Measurements from ENCODE around the gene SNX9.

The SNX9 gene

GRCh38 chr6:157861184-157861583, 38.1 kb downstream of the SNX9 start:
- no peak overlapping the region for H2AK5ac ChIP-seq (ENCODE audit: low read length)
- H3K9ac ChIP-seq (ENCODE audit: low read length), result no peak overlapping the region
- no peak overlapping the region for H3K18ac ChIP-seq (ENCODE audit: low read length)
- no peak overlapping the region for H3K4me3 ChIP-seq (ENCODE audit: low read depth, low read length)
- no peaks in the 10 kb centered on the region for H3K36me3 ChIP-seq (ENCODE audit: control insufficient read depth in 1 of 2, insufficient read depth in 2 of 2, low read length in 2 of 2)
- no peak overlapping the region for H3K27ac ChIP-seq (ENCODE audit: low read depth, low read length)
- no peak overlapping the region for H3K23ac ChIP-seq (ENCODE audit: low read length)
- WGBS (ENCODE audit: extremely low coverage, insufficient coverage, insufficient read length), result no CpG with 5 or more reads among the region's 4 CpGs
- H4K12ac ChIP-seq (ENCODE audit: low read depth, low read length), result no peak overlapping the region
- no peaks in the 10 kb centered on the region for H3K27me3 ChIP-seq (ENCODE audit: insufficient read depth, low read length)
- DNase-seq, result peak; percentile 24 to 76
- peaks cover 4% of the 10 kb centered on the region for H3K9me3 ChIP-seq (ENCODE audit: insufficient read depth, low read depth, low read length)
- H2BK120ac ChIP-seq (ENCODE audit: insufficient read depth, low read length, poor library complexity), result no peak overlapping the region
- no peak overlapping the region for H3K4me2 ChIP-seq (ENCODE audit: low read length)
- H4K91ac ChIP-seq (ENCODE audit: low read depth, low read length), result no peak overlapping the region
- H3K4ac ChIP-seq (ENCODE audit: low read depth, low read length), result no peak overlapping the region
- no peak overlapping the region for H2AFZ ChIP-seq (ENCODE audit: insufficient read depth, low read length, poor library complexity)
- H2BK5ac ChIP-seq (ENCODE audit: low read depth, low read length, poor library complexity), result no peak overlapping the region
- H4K8ac ChIP-seq (ENCODE audit: low read depth, low read length), result no peak overlapping the region
- H3K79me2 ChIP-seq (ENCODE audit: control insufficient read depth, insufficient read depth, low read length, poor library complexity), result peaks cover 6% of the 10 kb centered on the region
- H3K14ac ChIP-seq (ENCODE audit: low read length), result no peak overlapping the region
- no peaks in the 10 kb centered on the region for H3K79me1 ChIP-seq (ENCODE audit: low read length)
- no peak overlapping the region for H2BK12ac ChIP-seq (ENCODE audit: low read length)
- no peaks in the 10 kb centered on the region for H3K4me1 ChIP-seq (ENCODE audit: control insufficient read depth in 1 of 2, insufficient read depth in 2 of 2, low read length in 2 of 2)

GRCh38 chr6:157861814-157862213, 38.8 kb downstream of the SNX9 start:
- no peak overlapping the region for H3K9ac ChIP-seq (ENCODE audit: low read length)
- H3K79me2 ChIP-seq (ENCODE audit: control insufficient read depth, insufficient read depth, low read length, poor library complexity), result peaks cover 6% of the 10 kb centered on the region
- no peaks in the 10 kb centered on the region for H3K36me3 ChIP-seq (ENCODE audit: control insufficient read depth in 1 of 2, insufficient read depth in 2 of 2, low read length in 2 of 2)
- no peaks in the 10 kb centered on the region for H3K27me3 ChIP-seq (ENCODE audit: insufficient read depth, low read length)
- no peak overlapping the region for H4K8ac ChIP-seq (ENCODE audit: low read depth, low read length)
- peak in 1 of 2 donors; percentile 32 for DNase-seq
- no peak overlapping the region for H3K18ac ChIP-seq (ENCODE audit: low read length)
- H3K9me3 ChIP-seq (ENCODE audit: insufficient read depth, low read depth, low read length), result peaks cover 4% of the 10 kb centered on the region
- H2BK12ac ChIP-seq (ENCODE audit: low read length), result no peak overlapping the region
- H3K4me2 ChIP-seq (ENCODE audit: low read length), result no peak overlapping the region
- no peak overlapping the region for H3K4me3 ChIP-seq (ENCODE audit: low read depth, low read length)
- H3K4ac ChIP-seq (ENCODE audit: low read depth, low read length), result peak overlapping the region; percentile 97
- no peak overlapping the region for H4K91ac ChIP-seq (ENCODE audit: low read depth, low read length)
- H3K23ac ChIP-seq (ENCODE audit: low read length), result no peak overlapping the region
- WGBS (ENCODE audit: extremely low coverage, insufficient coverage, insufficient read length), result no CpG with 5 or more reads among the region's 3 CpGs
- H2BK5ac ChIP-seq (ENCODE audit: low read depth, low read length, poor library complexity), result no peak overlapping the region
- H2AK5ac ChIP-seq (ENCODE audit: low read length), result no peak overlapping the region
- H3K27ac ChIP-seq (ENCODE audit: low read depth, low read length), result no peak overlapping the region
- H3K4me1 ChIP-seq (ENCODE audit: control insufficient read depth in 1 of 2, insufficient read depth in 2 of 2, low read length in 2 of 2), result peaks cover 0 to under 1% of the 10 kb centered on the region in 2 experiments
- no peak overlapping the region for H3K14ac ChIP-seq (ENCODE audit: low read length)
- no peak overlapping the region for H4K12ac ChIP-seq (ENCODE audit: low read depth, low read length)
- no peak overlapping the region for H2BK120ac ChIP-seq (ENCODE audit: insufficient read depth, low read length, poor library complexity)
- H2AFZ ChIP-seq (ENCODE audit: insufficient read depth, low read length, poor library complexity), result no peak overlapping the region
- H3K79me1 ChIP-seq (ENCODE audit: low read length), result no peaks in the 10 kb centered on the region

GRCh38 chr6:157862706-157863105, 39.7 kb downstream of the SNX9 start:
- no CpG with 5 or more reads among the region's 1 CpG for WGBS (ENCODE audit: extremely low coverage, insufficient coverage, insufficient read length)
- Histone ChIP-seq H3K79me2 (ENCODE audit: control insufficient read depth, insufficient read depth, low read length, poor library complexity) (peaks cover 6% of the 10 kb centered on the region), H3K27ac (ENCODE audit: low read depth, low read length) (no peak overlapping the region), H2BK120ac (ENCODE audit: insufficient read depth, low read length, poor library complexity) (no peak overlapping the region), H3K36me3 (ENCODE audit: control insufficient read depth in 1 of 2, insufficient read depth in 2 of 2, low read length in 2 of 2) (no peaks in the 10 kb centered on the region), H3K14ac (ENCODE audit: low read length) (no peak overlapping the region), H2BK5ac (ENCODE audit: low read depth, low read length, poor library complexity) (no peak overlapping the region), H3K23ac (ENCODE audit: low read length) (no peak overlapping the region), H3K18ac (ENCODE audit: low read length) (no peak overlapping the region), H4K12ac (ENCODE audit: low read depth, low read length) (no peak overlapping the region), H3K4ac (ENCODE audit: low read depth, low read length) (no peak overlapping the region), H2BK12ac (ENCODE audit: low read length) (no peak overlapping the region), H2AFZ (ENCODE audit: insufficient read depth, low read length, poor library complexity) (no peak overlapping the region), H3K4me1 (ENCODE audit: control insufficient read depth in 1 of 2, insufficient read depth in 2 of 2, low read length in 2 of 2) (peaks cover 0 to 3% of the 10 kb centered on the region in 2 experiments), H3K79me1 (ENCODE audit: low read length) (no peaks in the 10 kb centered on the region), H2AK5ac (ENCODE audit: low read length) (no peak overlapping the region), H3K9me3 (ENCODE audit: insufficient read depth, low read depth, low read length) (peaks cover 4% of the 10 kb centered on the region), H3K4me3 (ENCODE audit: low read depth, low read length) (no peak overlapping the region), H4K91ac (ENCODE audit: low read depth, low read length) (no peak overlapping the region), H3K9ac (ENCODE audit: low read length) (no peak overlapping the region), H3K27me3 (ENCODE audit: insufficient read depth, low read length) (no peaks in the 10 kb centered on the region), H3K4me2 (ENCODE audit: low read length) (no peak overlapping the region), H4K8ac (ENCODE audit: low read depth, low read length) (no peak overlapping the region)
- no peak for DNase-seq

GRCh38 chr6:157864185-157864761, 41.2 kb downstream of the SNX9 start:
- Histone ChIP-seq H3K23ac (ENCODE audit: low read length) (no peak overlapping the region), H3K79me1 (ENCODE audit: low read length) (no peaks in the 10 kb centered on the region), H2BK12ac (ENCODE audit: low read length) (no peak overlapping the region), H3K9me3 (ENCODE audit: insufficient read depth, low read depth, low read length) (peaks cover 4% of the 10 kb centered on the region), H3K4ac (ENCODE audit: low read depth, low read length) (peak overlapping the region; percentile 76), H3K36me3 (ENCODE audit: control insufficient read depth in 1 of 2, insufficient read depth in 2 of 2, low read length in 2 of 2) (peaks cover 5 to 6% of the 10 kb centered on the region in 2 experiments), H4K91ac (ENCODE audit: low read depth, low read length) (no peak overlapping the region), H3K4me3 (ENCODE audit: low read depth, low read length) (no peak overlapping the region), H3K9ac (ENCODE audit: low read length) (no peak overlapping the region), H2BK120ac (ENCODE audit: insufficient read depth, low read length, poor library complexity) (no peak overlapping the region), H3K14ac (ENCODE audit: low read length) (no peak overlapping the region), H2AFZ (ENCODE audit: insufficient read depth, low read length, poor library complexity) (no peak overlapping the region), H3K27ac (ENCODE audit: low read depth, low read length) (no peak overlapping the region), H2AK5ac (ENCODE audit: low read length) (no peak overlapping the region), H2BK5ac (ENCODE audit: low read depth, low read length, poor library complexity) (no peak overlapping the region), H3K27me3 (ENCODE audit: insufficient read depth, low read length) (no peaks in the 10 kb centered on the region), H4K12ac (ENCODE audit: low read depth, low read length) (no peak overlapping the region), H4K8ac (ENCODE audit: low read depth, low read length) (no peak overlapping the region), H3K4me1 (ENCODE audit: control insufficient read depth in 1 of 2, insufficient read depth in 2 of 2, low read length in 2 of 2) (peaks cover 0 to 3% of the 10 kb centered on the region in 2 experiments), H3K4me2 (ENCODE audit: low read length) (no peak overlapping the region), H3K79me2 (ENCODE audit: control insufficient read depth, insufficient read depth, low read length, poor library complexity) (peaks cover 4% of the 10 kb centered on the region), H3K18ac (ENCODE audit: low read length) (no peak overlapping the region)
- no CpG with 5 or more reads among the region's 11 CpGs for WGBS (ENCODE audit: extremely low coverage, insufficient coverage, insufficient read length)
- peak in 1 of 2 donors; percentile 37 for DNase-seq

Data from trophoblast cell (in vitro differentiated cells and primary cell).